DOHH2 (cell line): Measurements from ENCODE around the gene LARGE1.

Source experiments
- H3F3A ChIP-seq: fragments of 200-600 bp; sonication (generic), shearing (Covaris generic); 2 replicates; pipeline ENCODE4 v1.6.0; 2016; ENCODE audit warnings: antibody characterized with exemption, mild to moderate bottlenecking; ENCODE audit not compliant: control insufficient read depth, insufficient read depth
- H3K27ac ChIP-seq: fragments of 200-600 bp; sonication (generic); 2 replicates; pipeline ENCODE4 v1.5.1; 2014; ENCODE audit warnings: low read depth, mild to moderate bottlenecking, low read length, moderate library complexity
- H3K27me3 ChIP-seq: fragments of 200-600 bp; sonication (generic); 2 replicates; pipeline ENCODE4 v1.6.1; 2014; ENCODE audit warnings: mild to moderate bottlenecking, low read length, mixed read lengths; ENCODE audit not compliant: control insufficient read depth
- H3K36me3 ChIP-seq: fragments of 200-600 bp; sonication (generic); 2 replicates; pipeline ENCODE4 v1.6.1; 2014; ENCODE audit warnings: mild to moderate bottlenecking, low read length, moderate library complexity, mixed read lengths; ENCODE audit not compliant: control insufficient read depth
- H3K4me1 ChIP-seq: fragments of 200-600 bp; sonication (generic); 2 replicates; pipeline ENCODE4 v1.6.1; 2014; ENCODE audit warnings: mild to moderate bottlenecking, low read length, mixed read lengths; ENCODE audit not compliant: control insufficient read depth
- H3K4me2 ChIP-seq: fragments of 200-600 bp; sonication (generic); 2 replicates; pipeline ENCODE4 v1.6.0; 2014; ENCODE audit warnings: mild to moderate bottlenecking, low read length, moderate library complexity
- H3K4me3 ChIP-seq: fragments of 200-600 bp; sonication (generic); 2 replicates; pipeline ENCODE4 v1.5.1; 2014; ENCODE audit warnings: mild to moderate bottlenecking, low read length, mixed read lengths
- H3K79me2 ChIP-seq: fragments of 200-600 bp; sonication (generic); 2 replicates; pipeline ENCODE4 v1.6.1; 2014; ENCODE audit warnings: mild to moderate bottlenecking, low read length, mixed read lengths; ENCODE audit not compliant: control insufficient read depth
- H3K9me2 ChIP-seq: fragments of 200-600 bp; sonication (generic); replicated peaks from 2 replicates; pipeline ENCODE4 v1.6.1; 2014; ENCODE audit warnings: mild to moderate bottlenecking, low read length, mixed read lengths; ENCODE audit not compliant: control insufficient read depth
- H3K9me3 ChIP-seq: fragments of 200-600 bp; sonication (generic); 2 replicates; pipeline ENCODE4 v1.6.1; 2014; ENCODE audit warnings: antibody characterized with exemption, low read length, mixed read lengths; ENCODE audit not compliant: control insufficient read depth, insufficient read depth
- H4K20me1 ChIP-seq: fragments of 200-600 bp; sonication (generic); 2 replicates; pipeline ENCODE4 v1.6.0; 2014; ENCODE audit warnings: low read depth, mild to moderate bottlenecking, antibody characterized with exemption, low read length, moderate library complexity; ENCODE audit not compliant: control insufficient read depth, insufficient read depth
- CTCF ChIP-seq: fragments of 200-600 bp; sonication (generic); IDR thresholded peaks from one replicate; pipeline ENCODE4 v1.5.1; 2014; ENCODE audit warnings: antibody characterized with exemption, mild to moderate bottlenecking, low read depth, low read length; ENCODE audit not compliant: poor library complexity, severe bottlenecking
- EZH2phosphoT487 ChIP-seq: fragments of 200-600 bp; sonication (generic); IDR thresholded peaks from 2 replicates; pipeline ENCODE4 v1.6.1; 2017; ENCODE audit warnings: borderline replicate concordance, mild to moderate bottlenecking, antibody characterized with exemption, low read length, moderate library complexity, mixed read lengths

Gene LARGE1

GRCh38 chr22:33932997-33933396, 12.7 kb upstream of the LARGE1 start:
- no peak overlapping the region for H3K4me3 ChIP-seq
- H3K27me3 ChIP-seq = no peaks in the 10 kb centered on the region
- H3K36me3 ChIP-seq = no peaks in the 10 kb centered on the region
- no peaks in the 10 kb centered on the region for H3K9me3 ChIP-seq
- no peaks in the 10 kb centered on the region for H3K4me1 ChIP-seq
- TF ChIP-seq CTCF = no peak
- TF ChIP-seq EZH2phosphoT487 = no peak
- H3K4me2 ChIP-seq = no peak overlapping the region
- no peaks in the 10 kb centered on the region for H3F3A ChIP-seq
- H4K20me1 ChIP-seq = no peaks in the 10 kb centered on the region
- no peak overlapping the region for H3K27ac ChIP-seq
- no peaks in the 10 kb centered on the region for H3K79me2 ChIP-seq
- no peaks in the 10 kb centered on the region for H3K9me2 ChIP-seq

- Histone ChIP-seq H3F3A (no peaks in the 10 kb centered on the region), H3K4me1 (no peaks in the 10 kb centered on the region), H3K4me3 (no peak overlapping the region), H3K27ac (no peak overlapping the region), H3K79me2 (no peaks in the 10 kb centered on the region), H4K20me1 (no peaks in the 10 kb centered on the region), H3K27me3 (no peaks in the 10 kb centered on the region), H3K9me2 (no peaks in the 10 kb centered on the region), H3K36me3 (no peaks in the 10 kb centered on the region), H3K4me2 (no peak overlapping the region), H3K9me3 (no peaks in the 10 kb centered on the region)
- TF ChIP-seq CTCF = no peak
- TF ChIP-seq EZH2phosphoT487 = no peak
These were observed 11.1 kb upstream of the LARGE1 start for GRCh38 chr22:33931406-33931805.

- no peak overlapping the region for H3K27ac ChIP-seq
- H3K4me3 ChIP-seq = no peak overlapping the region
- TF ChIP-seq CTCF (no peak), EZH2phosphoT487 (no peak)
These were observed 7.5 kb upstream of the LARGE1 start for GRCh38 chr22:33927752-33928151.

GRCh38 chr22:33925194-33925593, 4.9 kb upstream of the LARGE1 start:
- H3K27me3 ChIP-seq = peaks cover 15% of the 10 kb centered on the region
- no peaks in the 10 kb centered on the region for H3K9me2 ChIP-seq
- H3K4me2 ChIP-seq = no peak overlapping the region
- no peak overlapping the region for H3K4me3 ChIP-seq
- H4K20me1 ChIP-seq = no peaks in the 10 kb centered on the region
- no peak overlapping the region for H3K27ac ChIP-seq
- H3K79me2 ChIP-seq = no peaks in the 10 kb centered on the region
- H3K36me3 ChIP-seq = no peaks in the 10 kb centered on the region
- H3F3A ChIP-seq = no peaks in the 10 kb centered on the region
- TF ChIP-seq EZH2phosphoT487 (no peak), CTCF (no peak)
- H3K9me3 ChIP-seq = no peaks in the 10 kb centered on the region
- H3K4me1 ChIP-seq = no peaks in the 10 kb centered on the region

More at GRCh38 chr22:33927752-33928151, 7.5 kb upstream of the LARGE1 start:
- H3K79me2 ChIP-seq = no peaks in the 10 kb centered on the region
- H4K20me1 ChIP-seq = no peaks in the 10 kb centered on the region
- H3K4me1 ChIP-seq = no peaks in the 10 kb centered on the region
- no peaks in the 10 kb centered on the region for H3K9me2 ChIP-seq
- H3K4me2 ChIP-seq = no peak overlapping the region
- H3F3A ChIP-seq = no peaks in the 10 kb centered on the region
- peaks cover 10% of the 10 kb centered on the region for H3K27me3 ChIP-seq
- H3K36me3 ChIP-seq = no peaks in the 10 kb centered on the region
- no peaks in the 10 kb centered on the region for H3K9me3 ChIP-seq
